Stimulated activated CD8-positive, alpha-beta memory T cell treated with anti-CD3 and anti-CD28 coated beads, Interleukin-12 subunit alpha, Interleukin-12 subunit beta, amount 100 ng/mL, for 1 hour (primary cell): ENCODE data around the gene TGM3.

Source experiments
- DNase-seq: peaks from one replicate; pipeline ENCODE4 v3.0.0-alpha.2; 2020; ENCODE audit warnings: low read depth

TGM3 gene

DNA sequence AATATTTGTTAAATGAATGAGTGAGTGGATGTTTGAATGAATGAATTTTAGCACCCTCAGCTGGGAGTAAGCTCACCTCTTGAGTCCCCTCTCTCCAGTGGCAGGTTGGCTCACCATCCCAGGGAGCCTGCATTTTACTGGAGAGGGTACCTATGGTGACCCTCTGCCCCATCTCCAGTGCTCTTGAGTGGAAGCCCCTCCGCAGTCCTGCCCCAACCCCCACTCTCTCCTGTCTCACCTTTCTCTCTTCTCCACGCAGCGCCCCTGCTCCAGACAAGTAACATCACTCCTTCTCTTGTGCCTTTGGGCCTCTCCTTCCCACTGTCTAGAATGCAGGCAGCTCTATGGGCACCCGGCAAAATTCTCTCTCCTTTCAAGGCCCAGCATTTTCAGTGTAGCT lies 11.3 kb downstream of the TGM3 start:
- DNase-seq, result no peak

DNA sequence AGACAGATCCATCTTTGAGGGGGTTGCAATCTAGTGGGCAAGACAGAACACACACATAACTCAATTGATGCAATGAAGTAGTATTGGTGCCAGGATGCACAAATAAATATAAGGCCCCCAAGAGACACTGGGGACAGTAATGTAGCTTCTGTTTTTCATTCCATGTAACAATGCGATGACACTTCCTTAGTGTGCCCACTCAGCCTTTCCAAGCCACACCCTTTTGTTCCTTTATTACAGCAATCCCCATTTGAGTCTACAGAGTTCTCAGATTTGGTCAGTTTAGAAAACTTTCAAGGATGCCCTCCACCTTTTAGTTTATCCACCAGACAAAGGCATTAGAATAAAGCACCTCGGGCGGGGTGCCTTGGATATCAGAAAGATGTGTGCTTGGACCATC lies 15.5 kb downstream of the TGM3 start:
- no peak for DNase-seq

DNA sequence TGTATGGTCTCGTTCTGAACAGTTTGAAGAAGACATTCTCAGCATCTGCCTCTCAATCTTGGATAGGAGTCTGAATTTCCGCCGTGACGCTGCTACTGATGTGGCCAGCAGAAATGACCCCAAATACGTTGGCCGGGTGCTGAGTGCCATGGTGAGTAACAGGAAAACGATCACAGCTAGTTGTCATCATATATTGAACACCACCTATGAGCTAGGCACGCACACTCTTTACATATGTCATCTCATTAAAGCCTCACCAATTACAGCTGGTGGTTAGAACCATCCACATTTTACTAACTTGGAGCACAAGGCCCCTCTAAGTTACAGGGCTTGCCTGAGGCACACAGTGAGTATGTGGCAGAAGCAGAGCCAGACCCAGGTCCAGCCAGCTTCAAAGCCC lies 17.1 kb downstream of the TGM3 start:
- no peak for DNase-seq

DNA sequence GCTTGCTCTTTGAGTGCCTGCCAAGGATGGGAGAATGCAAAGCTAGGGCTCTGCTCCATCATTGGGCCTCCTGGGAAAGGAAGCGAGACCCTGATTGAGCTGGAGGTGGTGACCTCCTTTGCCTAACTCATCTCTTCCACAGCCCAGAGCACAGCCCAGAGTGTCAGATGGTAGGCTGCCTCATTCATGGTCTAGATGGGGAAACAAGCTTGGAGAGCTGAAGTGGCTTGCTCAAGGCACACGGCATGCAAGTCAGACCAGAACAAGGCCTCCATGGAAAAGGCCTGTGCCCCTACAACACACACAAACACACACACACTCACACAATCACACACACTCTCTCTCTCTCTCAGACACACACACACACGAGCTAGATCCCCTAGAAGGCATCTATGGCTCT lies 17.5 kb downstream of the TGM3 start:
- no peak for DNase-seq

DNA sequence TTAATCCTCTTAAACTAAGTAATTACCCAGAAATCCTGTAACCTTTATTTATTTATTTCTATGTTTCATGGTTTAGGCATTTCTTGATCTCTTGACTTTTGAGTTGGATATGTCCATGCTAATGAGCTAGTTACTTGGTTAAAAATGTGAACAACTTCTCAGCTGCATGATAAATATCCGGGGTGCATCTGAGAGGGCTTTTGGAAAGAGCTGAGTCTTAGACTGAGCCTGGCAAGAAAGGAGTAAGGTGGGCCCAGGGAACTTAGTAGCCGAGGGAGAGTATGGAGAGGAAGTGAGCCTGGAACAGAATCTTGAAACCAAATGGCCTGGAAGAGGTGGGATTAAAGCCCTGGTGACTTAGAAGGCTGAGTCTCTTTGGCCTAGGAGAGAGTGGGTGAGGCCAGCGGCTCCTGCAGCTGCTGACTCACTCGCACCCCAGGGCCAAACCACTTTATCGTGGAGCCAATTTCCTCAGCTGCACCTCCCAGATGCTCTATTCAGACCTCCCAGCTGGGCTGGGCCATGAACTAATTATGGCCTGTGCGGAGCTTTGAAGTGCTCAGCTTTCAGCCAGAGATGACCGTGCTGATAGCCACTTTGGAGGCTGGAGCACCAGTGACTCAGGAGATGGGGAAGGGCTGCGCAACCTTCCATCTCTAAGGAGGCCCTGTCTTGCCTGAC lies 19.1 kb downstream of the TGM3 start:
- no peak for DNase-seq

DNA sequence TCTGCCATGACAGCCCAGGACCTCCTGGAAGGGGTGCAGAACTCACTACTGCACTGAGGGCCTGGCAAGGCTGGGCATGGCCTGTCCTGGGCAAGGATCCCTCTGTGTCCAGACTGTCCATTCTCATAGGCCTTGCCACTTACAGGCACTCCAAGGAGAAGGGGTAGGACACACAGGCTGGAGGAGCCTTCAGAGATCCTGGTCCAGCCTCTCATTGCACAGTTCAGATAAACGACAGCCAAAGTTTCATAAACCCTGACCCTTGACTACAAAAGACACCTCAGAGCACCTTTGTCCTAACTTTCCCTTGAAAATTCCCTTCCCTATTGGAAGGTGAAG lies 19.6 kb downstream of the TGM3 start:
- DNase-seq, result no peak

DNA sequence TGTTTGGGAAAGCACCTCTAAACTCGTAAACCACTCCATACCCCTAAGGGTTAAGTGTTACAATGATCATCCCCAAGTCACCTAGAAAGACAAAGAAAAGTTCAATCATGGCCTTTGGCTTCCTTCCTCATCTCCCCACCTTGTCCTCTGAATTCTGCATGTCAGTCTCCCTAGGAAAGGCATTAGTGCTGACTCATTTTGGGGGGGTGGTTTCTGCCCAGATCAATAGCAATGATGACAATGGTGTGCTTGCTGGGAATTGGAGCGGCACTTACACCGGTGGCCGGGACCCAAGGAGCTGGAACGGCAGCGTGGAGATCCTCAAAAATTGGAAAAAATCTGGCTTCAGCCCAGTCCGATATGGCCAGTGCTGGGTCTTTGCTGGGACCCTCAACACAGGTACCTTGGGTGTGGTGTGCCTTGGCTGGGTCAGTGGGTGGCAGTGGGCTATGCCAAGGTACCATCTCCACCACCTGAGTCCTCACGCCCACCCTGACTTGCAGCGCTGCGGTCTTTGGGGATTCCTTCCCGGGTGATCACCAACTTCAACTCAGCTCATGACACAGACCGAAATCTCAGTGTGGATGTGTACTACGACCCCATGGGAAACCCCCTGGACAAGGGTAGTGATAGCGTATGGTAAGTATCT lies 21.2 kb downstream of the TGM3 start:
- DNase-seq, result no peak

DNA sequence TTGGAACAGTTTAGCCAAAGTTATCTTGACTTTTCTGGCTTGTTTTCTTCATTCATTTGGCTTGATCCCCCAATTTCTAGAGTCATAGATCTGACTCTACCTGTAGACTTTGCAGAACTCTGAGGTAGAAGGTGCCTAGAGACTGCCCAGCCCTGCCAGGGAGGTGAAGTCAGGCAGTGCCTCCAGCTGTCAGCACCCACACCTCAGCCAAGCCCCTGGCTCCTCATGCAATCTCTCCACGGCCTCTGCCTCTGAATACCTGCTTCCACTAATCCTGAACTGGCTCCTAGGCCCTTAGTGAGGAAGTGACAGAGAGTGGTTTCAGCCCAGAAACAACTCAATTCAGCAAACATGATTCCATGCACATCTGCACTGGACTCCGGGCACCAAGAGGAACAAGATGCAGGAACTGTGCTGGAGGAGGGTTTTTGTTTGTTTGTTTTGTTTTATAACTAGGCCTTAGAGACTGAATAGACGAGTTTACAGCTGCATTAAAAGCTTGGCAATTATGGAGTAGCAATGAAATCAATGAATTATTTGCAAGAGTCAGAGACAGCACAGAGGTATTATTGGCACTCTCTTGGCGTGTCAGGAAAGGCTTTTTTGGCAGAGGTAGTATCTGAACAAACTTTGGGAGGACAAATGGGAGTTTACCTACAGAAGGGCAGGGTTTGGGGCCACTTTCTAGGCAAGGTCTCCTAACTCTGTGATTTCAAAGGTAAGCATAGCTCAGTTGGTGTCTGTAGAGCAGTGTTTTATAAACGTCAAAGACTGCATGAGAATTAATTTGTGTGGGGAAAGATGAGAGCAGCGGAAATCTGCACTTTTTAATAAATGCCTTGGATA lies 25.2 kb downstream of the TGM3 start:
- DNase-seq, result no peak

DNA sequence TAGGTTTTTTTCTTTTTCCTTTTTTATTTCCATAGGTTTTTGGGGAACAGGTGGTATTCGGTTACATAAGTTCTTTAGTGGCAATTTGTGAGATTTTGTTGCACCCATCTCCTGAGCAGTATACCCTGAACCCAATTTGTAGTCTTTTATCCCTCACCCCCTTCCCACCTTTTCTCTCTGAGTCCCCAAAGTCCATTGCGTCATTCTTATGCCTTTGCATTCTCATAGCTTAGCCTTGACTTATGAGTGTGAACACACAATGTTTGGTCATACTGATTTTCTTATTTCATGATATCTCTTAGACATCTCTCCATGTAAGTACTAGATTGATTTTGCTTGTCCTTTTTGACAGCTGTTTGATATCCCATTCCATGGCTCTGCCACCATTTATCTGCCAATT lies 27.2 kb downstream of the TGM3 start:
- no peak for DNase-seq

DNA sequence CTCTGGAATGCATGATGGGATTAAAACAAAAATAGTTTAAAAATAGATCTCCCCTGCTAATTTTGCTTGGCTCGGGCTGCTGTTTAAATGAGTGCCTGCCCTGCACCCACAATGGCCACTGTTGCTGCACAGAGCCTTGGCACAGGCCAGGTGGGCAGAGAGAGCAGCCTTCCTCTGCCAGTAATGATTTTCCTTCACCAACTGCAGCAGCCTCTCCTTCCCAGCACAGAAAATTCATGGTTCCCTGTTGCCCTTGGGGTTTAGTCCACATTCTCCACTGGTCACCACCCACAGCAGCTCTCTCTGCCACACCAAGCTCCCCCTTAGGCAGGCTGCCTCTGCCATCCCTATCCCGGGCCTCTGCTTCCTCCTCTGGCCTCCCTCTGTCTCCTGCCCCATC lies 30.2 kb downstream of the TGM3 start:
- no peak for DNase-seq

DNA sequence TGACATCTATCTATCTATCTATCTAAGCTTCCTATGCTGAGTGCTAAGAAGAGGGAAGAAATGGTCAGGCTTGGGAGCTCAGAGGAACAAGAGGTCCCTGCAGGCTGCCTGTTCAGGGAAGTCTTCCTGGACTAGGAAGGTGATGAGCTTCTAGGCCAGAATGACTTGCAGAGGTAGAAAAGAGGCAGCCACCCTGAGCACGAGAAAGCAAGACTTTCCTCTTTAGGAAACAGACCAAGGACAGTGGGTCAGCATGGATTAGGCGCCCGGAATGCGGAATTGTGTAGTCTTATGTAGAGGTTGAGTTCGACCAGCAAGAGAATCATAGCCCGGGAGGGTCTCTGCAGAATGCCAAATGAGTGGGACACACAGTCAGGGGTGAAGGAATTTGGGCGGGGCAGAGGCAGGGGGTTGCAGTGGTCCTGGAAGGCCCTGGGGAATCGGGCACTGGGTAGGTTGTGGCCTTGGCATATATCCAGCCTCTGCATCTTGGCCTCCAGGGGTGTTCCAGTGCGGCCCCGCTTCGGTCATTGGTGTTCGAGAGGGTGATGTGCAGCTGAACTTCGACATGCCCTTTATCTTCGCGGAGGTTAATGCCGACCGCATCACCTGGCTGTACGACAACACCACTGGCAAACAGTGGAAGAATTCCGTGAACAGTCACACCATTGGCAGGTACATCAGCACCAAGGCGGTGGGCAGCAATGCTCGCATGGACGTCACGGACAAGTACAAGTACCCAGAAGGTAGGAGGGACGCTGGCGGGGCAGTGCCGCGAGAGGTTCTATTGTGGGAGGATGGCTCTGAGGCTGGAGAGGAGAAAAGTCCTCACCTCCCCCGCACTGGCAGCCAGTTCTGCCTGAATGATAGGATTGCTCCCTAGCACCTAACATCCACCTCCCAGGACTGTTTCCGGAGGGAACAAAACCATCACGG lies 32.1 kb downstream of the TGM3 start:
- DNase-seq, result no peak

DNA sequence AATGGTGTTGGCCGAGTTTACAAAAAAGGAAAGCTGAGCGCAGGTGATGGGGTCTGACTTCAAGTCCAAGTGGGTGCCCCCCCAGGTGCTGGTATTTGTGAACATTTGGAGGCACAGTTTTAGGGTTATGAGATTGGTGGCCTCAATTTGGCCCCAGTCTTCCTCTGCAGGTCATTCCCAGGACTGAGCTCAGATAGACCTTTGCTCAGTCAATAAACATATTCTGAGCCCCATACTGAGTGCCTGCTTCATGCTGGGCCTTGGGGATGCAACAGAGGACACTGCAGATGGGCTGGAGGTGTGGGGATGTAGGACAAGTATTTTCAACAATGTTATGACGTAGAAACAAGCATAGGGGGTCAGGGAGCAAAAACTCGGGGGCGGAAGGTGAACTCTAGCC lies 33.5 kb downstream of the TGM3 start:
- DNase-seq, result no peak

DNA sequence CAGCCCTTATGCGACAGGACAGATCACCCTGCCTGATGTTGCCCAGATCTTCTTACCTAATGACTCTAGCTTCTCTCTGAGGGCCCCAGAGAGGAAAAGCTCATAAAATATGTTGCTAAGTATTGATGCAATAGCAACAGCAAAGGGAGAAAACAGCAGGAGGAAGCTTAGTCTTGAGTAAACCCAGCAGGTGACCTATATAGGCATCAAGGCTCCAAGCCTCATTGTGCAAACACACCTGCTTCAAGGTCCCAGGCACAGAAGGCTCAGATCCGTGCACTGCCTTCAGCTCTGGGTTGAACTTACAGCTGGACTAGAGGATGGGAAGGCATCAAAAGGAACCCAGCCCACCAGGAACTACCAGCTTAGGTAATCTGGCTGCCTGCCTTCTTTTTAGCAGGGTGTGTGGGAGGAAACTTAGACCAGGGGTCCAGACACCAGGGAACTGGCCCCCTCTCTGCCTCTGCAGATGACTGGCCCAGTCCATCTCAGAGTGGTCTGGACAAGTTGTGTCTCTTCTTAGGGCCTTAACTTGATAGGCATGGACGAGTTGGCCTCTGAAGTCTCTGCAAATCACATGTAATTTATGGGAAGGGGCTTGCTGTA lies 34.4 kb downstream of the TGM3 start:
- DNase-seq, result no peak

DNA sequence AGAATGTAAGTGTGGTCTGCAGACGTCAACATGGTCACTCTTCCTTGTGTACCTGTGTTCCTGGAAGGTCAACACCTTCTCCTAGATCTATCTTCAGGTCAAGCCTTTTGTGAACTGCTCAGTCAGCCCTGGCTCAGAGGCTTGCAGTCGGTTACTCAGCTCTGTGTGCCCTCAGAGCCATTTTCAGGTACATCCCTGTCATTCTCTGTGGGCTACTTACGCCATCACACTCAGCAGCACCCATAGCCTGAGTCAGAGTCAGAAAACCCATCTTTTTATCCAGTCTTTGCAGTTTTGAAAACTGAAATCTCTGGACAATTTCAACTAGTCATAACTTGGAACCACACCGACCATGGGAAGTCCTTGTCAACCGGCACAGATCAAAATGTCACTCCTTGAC lies 35.3 kb downstream of the TGM3 start:
- DNase-seq, result no peak

DNA sequence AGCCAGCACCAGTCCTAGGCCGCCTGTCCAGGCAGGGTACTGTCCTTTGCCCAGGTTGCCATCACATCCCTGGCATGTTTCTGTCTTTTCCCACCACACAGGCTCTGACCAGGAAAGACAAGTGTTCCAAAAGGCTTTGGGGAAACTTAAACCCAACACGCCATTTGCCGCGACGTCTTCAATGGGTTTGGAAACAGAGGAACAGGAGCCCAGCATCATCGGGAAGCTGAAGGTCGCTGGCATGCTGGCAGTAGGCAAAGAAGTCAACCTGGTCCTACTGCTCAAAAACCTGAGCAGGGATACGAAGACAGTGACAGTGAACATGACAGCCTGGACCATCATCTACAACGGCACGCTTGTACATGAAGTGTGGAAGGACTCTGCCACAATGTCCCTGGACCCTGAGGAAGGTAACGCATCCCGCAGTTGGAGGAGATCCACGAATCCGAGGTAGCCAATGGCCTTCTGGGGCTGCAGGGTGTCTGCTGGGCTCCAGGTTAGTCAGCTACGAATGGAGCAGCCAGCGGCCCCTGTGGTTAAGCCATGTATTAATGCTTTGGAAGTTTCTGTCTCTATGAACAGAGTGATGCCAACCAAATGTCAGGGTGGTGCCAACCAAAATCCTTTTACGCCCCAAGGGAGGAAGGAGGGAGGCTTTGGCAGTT lies 36.2 kb downstream of the TGM3 start:
- DNase-seq, result no peak

DNA sequence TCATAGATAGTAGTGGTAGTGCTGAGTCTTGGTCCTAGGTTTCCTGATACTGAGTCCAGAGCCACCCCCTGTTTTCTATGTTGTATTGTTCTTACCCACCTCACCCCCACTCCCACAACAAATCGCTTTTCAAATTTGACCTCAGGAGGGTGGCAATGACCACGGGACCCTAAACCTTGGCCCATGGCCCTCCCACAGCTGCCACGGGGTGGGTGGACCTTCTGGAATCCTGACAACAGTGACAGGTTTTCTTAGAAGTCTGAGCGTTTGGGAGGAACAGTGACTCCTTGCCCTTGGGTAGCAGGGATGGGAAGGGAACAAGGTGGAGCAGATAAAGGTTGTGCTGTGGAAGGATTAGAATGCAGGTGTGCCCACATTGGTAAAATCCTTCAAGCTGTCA lies 36.9 kb downstream of the TGM3 start:
- DNase-seq, result no peak

DNA sequence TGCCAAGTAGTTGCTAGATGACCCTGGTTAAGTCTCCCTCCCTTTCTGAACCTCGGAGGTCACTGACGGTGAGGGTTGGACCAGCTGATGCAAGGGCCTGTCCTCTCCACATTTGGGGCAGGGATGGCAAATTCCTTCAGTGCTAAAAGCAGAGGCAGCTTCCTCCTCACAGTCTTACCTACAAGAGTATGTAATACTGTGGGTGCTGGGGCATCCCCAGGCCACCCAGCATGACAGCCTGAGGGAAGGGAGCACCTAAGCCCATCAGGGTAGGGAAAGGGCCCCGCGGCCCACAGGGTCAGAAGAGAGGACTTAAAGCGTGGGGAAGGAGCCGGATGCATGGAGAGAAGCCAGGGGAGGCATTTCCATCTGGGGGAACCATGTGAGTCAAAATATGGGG lies 38.0 kb downstream of the TGM3 start:
- DNase-seq, result no peak

DNA sequence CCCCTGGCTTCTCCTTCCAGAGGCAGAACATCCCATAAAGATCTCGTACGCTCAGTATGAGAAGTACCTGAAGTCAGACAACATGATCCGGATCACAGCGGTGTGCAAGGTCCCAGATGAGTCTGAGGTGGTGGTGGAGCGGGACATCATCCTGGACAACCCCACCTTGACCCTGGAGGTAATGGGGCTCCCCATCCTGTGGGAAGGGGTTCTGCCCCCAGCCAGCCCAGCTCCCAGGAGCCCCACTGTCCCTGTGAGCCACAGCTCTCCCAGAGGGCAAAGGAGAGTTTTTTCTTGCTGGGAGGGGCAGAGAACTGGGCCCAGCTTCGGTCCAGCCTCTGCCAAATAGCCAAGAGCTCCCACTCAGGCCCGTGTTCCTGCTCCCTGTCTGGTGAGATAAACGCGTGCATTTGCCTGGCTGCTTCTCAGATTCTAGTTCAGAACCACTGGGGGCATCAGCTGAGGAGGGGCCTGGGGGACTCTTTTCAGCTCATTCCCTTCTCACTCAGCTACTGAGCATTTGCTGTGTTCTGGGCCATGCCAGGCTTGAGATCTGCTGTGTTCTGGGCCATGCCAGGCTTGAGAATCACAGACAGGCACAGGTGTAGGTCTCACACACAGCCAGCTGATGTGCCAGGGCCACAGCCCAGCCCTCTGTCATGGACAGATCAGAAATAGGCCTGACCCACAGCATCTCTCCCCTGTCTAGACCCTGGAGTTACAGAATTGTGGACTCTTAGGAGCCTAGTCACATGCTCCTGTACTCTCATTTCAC lies 39.5 kb downstream of the TGM3 start:
- DNase-seq, result no peak

DNA sequence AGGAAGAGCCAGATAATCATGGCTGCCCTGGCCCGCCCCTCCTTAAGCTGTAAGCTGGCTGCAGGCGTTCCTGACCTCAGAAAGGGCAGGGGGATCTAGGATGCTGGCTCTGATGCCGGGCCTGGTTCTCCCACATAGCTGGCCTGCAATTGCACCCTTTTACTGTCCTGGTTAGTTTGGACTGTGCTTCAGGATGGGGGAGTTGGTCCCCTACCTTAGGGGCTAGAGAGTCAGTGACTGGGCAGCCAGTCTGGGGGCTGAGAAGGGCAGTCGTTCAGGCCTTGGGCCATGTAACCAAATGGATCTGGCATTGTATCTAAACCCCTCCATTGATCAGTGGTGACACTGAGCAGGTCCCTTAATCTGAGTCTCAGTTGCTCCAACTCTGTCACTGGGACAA lies 40.7 kb downstream of the TGM3 start:
- DNase-seq, result no peak

DNA sequence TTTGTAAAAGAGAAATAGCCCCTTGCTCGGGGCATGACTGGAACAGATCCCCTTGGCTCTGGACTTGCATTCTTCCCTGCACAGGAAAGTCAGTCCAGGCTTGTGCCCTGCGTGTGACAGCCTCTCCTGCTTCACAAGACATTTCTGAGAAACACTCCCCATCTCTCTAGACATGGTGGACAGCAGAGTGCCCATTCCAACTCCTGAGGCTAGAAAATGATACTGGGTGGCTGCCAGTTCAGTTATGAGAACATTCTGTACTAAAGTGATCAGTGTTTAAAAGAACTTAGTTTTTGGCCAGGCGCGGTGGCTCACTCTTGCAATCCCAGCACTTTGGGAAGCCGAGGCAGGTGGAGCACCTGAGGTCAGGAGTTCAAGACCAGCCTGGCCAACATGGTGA lies 41.3 kb downstream of the TGM3 start:
- DNase-seq, result no peak
